HEK293T (cell line): ENCODE data around the gene OPALIN.

Experiments used
- CTCF ChIA-PET: fragments of 350-600 bp; formaldehyde crosslinking; extraction: SDS; loops from one replicate; lab custom pipeline; 2021; ENCODE audit warnings: antibody characterized with exemption, inconsistent platforms; lab: Yijun Ruan, JAX
- POLR2A ChIA-PET: fragments of 350-600 bp; formaldehyde crosslinking; extraction: SDS; loops from one replicate; lab custom pipeline; 2020; ENCODE audit warnings: antibody characterized with exemption, inconsistent platforms; lab: Yijun Ruan, JAX
- DNase-seq: peaks from one replicate; pipeline ENCODE4 v3.0.0; 2012; ENCODE audit warnings: mixed read lengths; ENCODE audit errors: extremely low spot score
- ARNT ChIP-seq: fragments of 450-650 bp; IDR thresholded peaks from 2 replicates; pipeline ENCODE4 v1.6.1; 2017; ENCODE audit warnings: mild to moderate bottlenecking
- BHLHE40 ChIP-seq: fragments of 450-650 bp; IDR thresholded peaks from 2 replicates; pipeline ENCODE4 v1.6.1; 2016; ENCODE audit warnings: mild to moderate bottlenecking, moderate library complexity, borderline replicate concordance
- CTBP1 ChIP-seq: fragments of 450-650 bp; IDR thresholded peaks from 2 replicates; pipeline ENCODE4 v1.6.1; 2016; ENCODE audit warnings: borderline replicate concordance
- ELF4 ChIP-seq: fragments of 450-650 bp; IDR thresholded peaks from 2 replicates; pipeline ENCODE4 v1.6.1; 2017; ENCODE audit warnings: antibody characterized with exemption
- FOXA1 ChIP-seq: fragments of 450-650 bp; IDR thresholded peaks from 2 replicates; pipeline ENCODE4 v1.6.1; 2016; ENCODE audit warnings: mild to moderate bottlenecking
- FOXK2 ChIP-seq: fragments of 450-650 bp; IDR thresholded peaks from 2 replicates; pipeline ENCODE4 v1.6.1; 2016; ENCODE audit warnings: mild to moderate bottlenecking
- FOXM1 ChIP-seq: fragments of 450-650 bp; IDR thresholded peaks from 2 replicates; pipeline ENCODE4 v1.6.1; 2017; ENCODE audit warnings: mild to moderate bottlenecking, borderline replicate concordance
- HDGF ChIP-seq: fragments of 450-650 bp; IDR thresholded peaks from 2 replicates; pipeline ENCODE4 v1.6.1; 2017; ENCODE audit warnings: antibody characterized with exemption, borderline replicate concordance
- L3MBTL2 ChIP-seq: fragments of 450-650 bp; conservative IDR thresholded peaks from 2 replicates; pipeline ENCODE4 v1.6.1; 2016; ENCODE audit warnings: mild to moderate bottlenecking
- LEF1 ChIP-seq: fragments of 450-650 bp; IDR thresholded peaks from 2 replicates; pipeline ENCODE4 v1.6.1; 2017; ENCODE audit warnings: mild to moderate bottlenecking, borderline replicate concordance
- NFRKB ChIP-seq: fragments of 450-650 bp; IDR thresholded peaks from 2 replicates; pipeline ENCODE4 v1.6.1; 2016; ENCODE audit warnings: mild to moderate bottlenecking, moderate library complexity
- SP1 ChIP-seq: fragments of 450-650 bp; IDR thresholded peaks from 2 replicates; pipeline ENCODE4 v1.6.1; 2017
- SUZ12 ChIP-seq: fragments of 450-650 bp; IDR thresholded peaks from 2 replicates; pipeline ENCODE4 v1.6.1; 2016; ENCODE audit warnings: mild to moderate bottlenecking
- TARDBP ChIP-seq: fragments of 450-650 bp; IDR thresholded peaks from 2 replicates; pipeline ENCODE4 v1.6.1; 2016
- ZNF384 ChIP-seq: fragments of 450-650 bp; IDR thresholded peaks from 2 replicates; pipeline ENCODE4 v1.6.1; 2016
- TF ChIP-seq, protein P1 (sequence below): fragments of 450-650 bp; IDR thresholded peaks from 2 replicates; pipeline ENCODE4 v1.6.1; 2016

Gene OPALIN

DNA sequence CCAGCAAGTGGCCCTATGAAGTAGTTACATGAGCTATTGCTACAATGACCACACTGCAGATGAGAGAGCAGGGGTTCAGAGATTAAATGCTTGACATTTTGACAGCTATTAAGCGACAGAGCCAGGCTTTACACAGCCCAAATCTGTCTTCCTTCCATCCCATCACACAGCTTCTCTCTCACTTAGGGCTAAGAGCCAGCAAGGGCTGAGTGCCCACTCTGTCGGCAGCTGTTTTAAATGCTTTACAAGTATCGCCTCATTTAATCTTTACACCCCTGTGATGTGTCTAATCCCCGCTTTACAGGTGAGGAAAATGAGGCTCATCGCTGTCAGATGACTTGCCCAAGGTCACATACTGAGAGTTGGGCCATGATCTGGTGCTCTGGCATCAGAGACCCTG lies 15.2 kb upstream of the OPALIN start:
- CTCF ChIA-PET, result interaction anchor here (0.6 to 2.6 kb wide), 4 partner anchors 9 to 1172 kb away, joined by 3 to 11 read pairs (median 4); no protein-coding TSS in a partner anchor
- TF ChIP-seq, protein P1, sequence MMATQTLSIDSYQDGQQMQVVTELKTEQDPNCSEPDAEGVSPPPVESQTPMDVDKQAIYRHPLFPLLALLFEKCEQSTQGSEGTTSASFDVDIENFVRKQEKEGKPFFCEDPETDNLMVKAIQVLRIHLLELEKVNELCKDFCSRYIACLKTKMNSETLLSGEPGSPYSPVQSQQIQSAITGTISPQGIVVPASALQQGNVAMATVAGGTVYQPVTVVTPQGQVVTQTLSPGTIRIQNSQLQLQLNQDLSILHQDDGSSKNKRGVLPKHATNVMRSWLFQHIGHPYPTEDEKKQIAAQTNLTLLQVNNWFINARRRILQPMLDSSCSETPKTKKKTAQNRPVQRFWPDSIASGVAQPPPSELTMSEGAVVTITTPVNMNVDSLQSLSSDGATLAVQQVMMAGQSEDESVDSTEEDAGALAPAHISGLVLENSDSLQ, result no peak
- TF ChIP-seq LEF1, result no peak
- no peak for TF ChIP-seq ELF4
- TF ChIP-seq L3MBTL2, result no peak
- TF ChIP-seq FOXA1, result no peak
- no peak for TF ChIP-seq ARNT
- TF ChIP-seq CTBP1, result no peak
- no peak for TF ChIP-seq SUZ12
- no peak for TF ChIP-seq FOXK2
- TF ChIP-seq HDGF, result no peak
- no peak for TF ChIP-seq SP1
- TF ChIP-seq NFRKB, result no peak
- no peak for TF ChIP-seq BHLHE40
- TF ChIP-seq FOXM1, result no peak
- TF ChIP-seq TARDBP, result no peak
- no peak for DNase-seq
- POLR2A ChIA-PET, result interaction anchor here (0.6 kb wide), 1 partner anchor 8 kb away, joined by 3 read pairs; no protein-coding TSS in a partner anchor

DNA sequence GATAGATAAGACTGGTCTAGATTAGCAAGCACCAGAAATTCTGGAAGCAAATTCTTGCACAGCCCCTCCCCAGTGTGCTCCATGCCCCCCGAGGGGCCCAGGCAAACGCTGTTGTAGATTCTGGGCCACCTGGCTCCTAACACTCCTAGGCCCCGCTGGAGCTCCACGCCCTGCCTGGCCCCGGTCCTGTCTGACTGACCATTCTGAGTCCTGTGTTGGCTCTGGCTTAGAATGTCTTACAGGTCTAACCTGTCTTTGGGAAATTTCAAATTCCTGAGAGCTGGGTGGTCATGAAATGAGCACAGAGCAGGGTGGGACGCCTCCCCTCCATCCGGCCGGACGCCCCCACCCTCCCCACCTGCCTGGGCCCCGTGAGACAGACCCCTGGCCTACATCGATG lies 12.6 kb upstream of the OPALIN start:
- DNase-seq, result no peak
- TF ChIP-seq FOXM1, result no peak
- TF ChIP-seq, protein P1, result no peak
- TF ChIP-seq NFRKB, result no peak
- no peak for TF ChIP-seq BHLHE40
- TF ChIP-seq FOXK2, result no peak
- no peak for TF ChIP-seq ARNT
- TF ChIP-seq HDGF, result no peak
- TF ChIP-seq L3MBTL2, result no peak
- TF ChIP-seq SP1, result no peak
- ChIA-PET CTCF (interaction anchor here (0.6 kb wide), 2 partner anchors 42 to 468 kb away, joined by 3 read pairs; no protein-coding TSS in a partner anchor), POLR2A (no interaction called here)

DNA sequence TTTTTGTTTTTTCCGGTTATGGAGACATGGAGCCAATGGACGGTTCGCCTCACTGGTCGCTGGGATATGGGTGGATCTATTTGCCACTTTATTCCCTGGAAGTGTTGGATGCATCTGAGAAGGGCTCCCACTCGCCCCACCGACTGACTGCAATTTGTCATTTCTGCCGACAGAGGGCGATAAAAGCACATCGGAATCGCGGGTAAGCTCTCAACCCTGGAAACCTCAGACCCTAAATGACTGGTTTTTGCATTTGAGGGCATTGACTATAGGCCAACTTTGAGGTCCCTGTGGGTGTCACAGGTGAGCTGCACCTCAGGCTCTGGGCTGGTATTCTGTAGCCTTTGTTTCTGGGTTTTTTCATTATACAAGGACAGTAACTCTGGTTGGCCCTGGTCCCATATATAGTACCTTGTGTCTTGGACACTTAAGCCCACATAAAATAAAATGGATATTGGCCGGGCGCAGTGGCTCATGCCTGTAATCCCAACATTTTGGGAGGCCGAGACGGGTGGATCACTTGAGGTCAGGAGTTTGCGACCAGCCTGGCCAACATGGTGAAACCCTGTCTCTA lies 11.9 kb upstream of the OPALIN start:
- DNase-seq, result peak; percentile 87
- POLR2A ChIA-PET, result no interaction called here
- no peak for TF ChIP-seq BHLHE40
- TF ChIP-seq L3MBTL2, result no peak
- TF ChIP-seq FOXA1, result no peak
- TF ChIP-seq SUZ12, result no peak
- TF ChIP-seq FOXM1, result no peak
- no peak for TF ChIP-seq SP1
- no peak for TF ChIP-seq HDGF
- CTCF ChIA-PET, result interaction anchor here (0.6 to 1.2 kb wide), 4 partner anchors 30 to 134 kb away, joined by 3 to 6 read pairs (median 4); no protein-coding TSS in a partner anchor

DNA sequence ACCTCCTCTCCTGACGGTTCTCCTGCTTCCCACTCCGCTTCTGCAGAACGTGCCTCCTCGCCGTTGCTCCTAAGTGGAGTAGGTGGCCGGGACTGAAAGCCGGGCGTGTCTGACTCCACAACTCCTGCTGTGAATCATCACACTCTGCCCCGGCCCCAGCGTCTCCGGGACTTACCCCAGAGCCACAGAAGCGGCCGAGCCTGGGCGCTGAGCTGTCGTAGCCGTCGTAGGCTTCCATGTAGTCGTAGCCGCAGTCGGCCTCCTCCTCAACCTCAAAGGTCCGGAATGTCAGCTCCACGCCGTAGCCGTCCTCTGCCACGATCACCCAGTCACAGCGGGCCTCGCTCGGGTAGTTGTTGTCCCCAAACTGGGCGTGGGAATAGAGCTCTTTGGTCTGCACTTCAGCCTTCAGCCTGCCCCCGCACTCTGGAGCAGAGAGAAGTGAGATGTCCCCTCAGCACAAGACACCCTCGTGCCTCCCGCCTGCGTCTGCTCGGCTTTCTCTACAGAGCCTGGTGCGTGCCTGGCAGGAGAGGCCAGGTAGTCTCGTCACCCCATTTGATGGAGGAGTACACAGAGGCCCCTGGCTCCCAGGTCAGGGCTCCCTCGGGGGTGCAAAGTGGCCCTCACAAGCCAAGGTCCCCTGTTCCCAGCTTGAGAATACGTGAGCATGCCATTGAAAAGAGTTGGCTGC lies 11.2 kb upstream of the OPALIN start:
- ChIA-PET CTCF (interaction anchor here (0.8 to 1.2 kb wide), 2 partner anchors 29 to 134 kb away, joined by 4 read pairs; no protein-coding TSS in a partner anchor), POLR2A (no interaction called here)
- TF ChIP-seq NFRKB (no peak), CTBP1 (no peak), ARNT (no peak), ZNF384 (no peak), TARDBP (no peak), FOXA1 (no peak), SUZ12 (no peak), HDGF (no peak), BHLHE40 (no peak), LEF1 (no peak), SP1 (no peak), L3MBTL2 (no peak), ELF4 (no peak), FOXK2 (no peak), FOXM1 (no peak)
- TF ChIP-seq, protein P1, result no peak
- peak; percentile 24 for DNase-seq

DNA sequence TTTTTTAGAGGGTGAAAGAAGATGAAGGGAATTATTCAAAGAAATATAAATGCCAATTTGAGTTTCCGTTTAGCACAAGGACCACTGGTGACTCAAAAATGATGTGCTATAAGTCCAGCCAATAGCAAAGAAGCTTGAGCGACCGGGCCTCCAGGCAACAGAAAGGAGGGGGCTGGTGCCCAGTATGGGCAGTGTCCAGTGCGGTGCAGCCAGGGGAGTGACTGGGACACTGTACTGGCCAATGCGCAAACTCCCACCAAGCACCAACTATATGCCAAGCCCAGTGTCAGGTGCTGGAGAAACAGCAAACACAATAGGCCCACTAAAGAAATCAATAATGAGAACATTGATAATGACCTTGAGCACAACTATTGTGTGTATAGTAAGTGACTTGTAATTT lies 10.2 kb upstream of the OPALIN start:
- ChIA-PET CTCF (interaction anchor here (0.6 kb wide), 1 partner anchor 260 kb away, joined by 7 read pairs; no protein-coding TSS in a partner anchor), POLR2A (no interaction called here)
- TF ChIP-seq CTBP1 (no peak), FOXA1 (no peak), ELF4 (no peak), LEF1 (no peak), FOXM1 (no peak), ZNF384 (no peak), HDGF (no peak), NFRKB (no peak), BHLHE40 (no peak), L3MBTL2 (no peak), TARDBP (no peak), ARNT (no peak), SP1 (no peak), FOXK2 (no peak)
- TF ChIP-seq, protein P1, result no peak

More for the DNA sequence above, 10.2 kb upstream of the OPALIN start:
- DNase-seq, result no peak
